ENCODE measurements around the gene MITF.
"Not testable (repeated sequence)": the region's sequence is repeated elsewhere in the genome, so short reads cannot be mapped to it uniquely, and the experiment has no call there.

MITF gene

DNA sequence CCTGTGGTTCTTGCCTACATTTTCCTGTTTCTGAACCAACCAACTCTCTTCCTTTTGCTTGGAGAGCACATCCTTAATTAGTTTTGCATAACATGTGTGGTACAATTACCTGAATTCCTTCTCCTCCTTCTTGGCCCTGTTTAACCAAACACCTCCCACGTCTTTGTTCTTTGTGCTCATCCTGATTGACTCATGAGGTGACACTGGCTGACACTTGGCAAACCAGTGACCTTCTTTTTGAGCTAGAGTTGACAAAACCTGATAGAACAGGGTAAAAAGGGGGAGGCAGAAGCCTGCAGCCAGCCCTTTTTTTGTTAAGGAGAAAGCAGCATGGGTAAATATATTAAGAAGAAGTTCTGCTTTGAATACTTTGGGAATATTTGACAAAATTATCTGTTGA lies 161.1 kb downstream of the MITF start:
- no peak for DNase-seq (ENCODE audit: low spot score)
- no peak for TF ChIP-seq CTCF (IDR thresholded peaks at IDR 0.05; ENCODE audit: extremely low read depth, missing control alignments)

DNA sequence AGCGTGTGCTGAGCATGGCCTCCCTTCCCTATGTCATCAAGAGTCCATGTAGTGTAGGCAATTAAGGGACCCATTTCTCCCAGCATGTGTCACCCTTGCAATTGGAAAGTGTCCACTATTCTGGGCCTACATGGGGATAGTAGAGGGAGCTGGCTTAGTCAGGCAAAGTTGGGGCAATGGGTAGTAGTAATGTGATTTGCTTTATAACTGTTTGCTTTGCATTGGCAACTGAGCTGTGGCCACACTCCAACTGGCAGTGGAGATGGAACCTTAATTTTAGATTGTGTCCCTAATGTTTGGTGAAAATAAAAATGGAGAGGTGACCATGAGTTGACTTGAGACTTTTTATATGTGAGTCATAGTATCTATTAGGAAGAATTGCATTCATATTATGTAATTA lies 162.5 kb downstream of the MITF start:
- no peak for TF ChIP-seq CTCF (IDR thresholded peaks at IDR 0.05; ENCODE audit: extremely low read depth, missing control alignments)
- DNase-seq (ENCODE audit: low spot score), result no peak

- no peak for TF ChIP-seq CTCF (IDR thresholded peaks at IDR 0.05; ENCODE audit: extremely low read depth, missing control alignments)
- no peak for DNase-seq (ENCODE audit: low spot score)
Measured at GRCh38 chr3:69902386-69902785, 163.1 kb downstream of the MITF start.

- no peak for TF ChIP-seq CTCF (IDR thresholded peaks at IDR 0.05; ENCODE audit: extremely low read depth, missing control alignments)
- no peak for DNase-seq (ENCODE audit: low spot score)
Measured at GRCh38 chr3:69906351-69906966, 167.2 kb downstream of the MITF start.

DNA sequence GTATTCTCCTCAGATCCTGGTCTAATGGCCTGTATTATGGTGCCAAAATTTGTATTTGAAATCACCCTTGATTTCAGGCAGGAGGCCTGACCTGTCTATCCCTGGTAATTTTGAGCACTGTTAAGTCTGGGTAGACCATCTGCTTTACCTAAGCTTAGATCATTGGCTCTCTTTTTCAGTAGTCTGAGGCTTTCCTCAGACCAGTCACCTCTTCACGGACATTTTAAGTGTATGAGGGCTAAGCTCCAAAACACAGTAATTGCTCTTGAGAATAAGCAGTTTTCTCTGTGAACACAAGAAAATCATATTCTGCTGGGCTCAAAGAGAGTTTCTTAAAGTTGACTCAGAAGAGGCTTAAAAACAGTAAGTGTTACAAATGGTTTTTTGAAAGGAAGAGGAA lies 168.3 kb downstream of the MITF start:
- TF ChIP-seq CTCF (IDR thresholded peaks at IDR 0.05; ENCODE audit: extremely low read depth, missing control alignments), result no peak
- no peak for DNase-seq (ENCODE audit: low spot score)

DNA sequence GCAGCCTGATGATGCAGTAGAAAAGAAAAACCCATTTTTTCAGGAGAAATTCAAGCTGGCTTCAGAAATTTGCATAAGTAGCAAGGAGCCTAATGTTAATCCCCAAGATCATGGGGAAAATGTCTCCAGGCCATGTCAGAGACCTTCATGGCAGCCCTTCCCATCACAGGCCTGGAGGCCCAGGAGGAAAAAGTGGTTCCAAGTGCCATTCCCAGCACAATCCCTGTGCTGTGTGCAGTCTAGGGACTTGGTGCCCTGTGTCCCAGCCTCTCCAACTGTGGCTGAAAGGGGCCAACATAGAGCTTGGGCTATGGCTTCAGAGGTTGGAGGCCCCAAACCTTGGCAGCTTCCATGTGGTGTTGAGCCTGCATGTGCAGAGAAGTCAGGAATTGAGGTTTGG lies 170.6 kb downstream of the MITF start:
- not testable (repeated sequence) for DNase-seq (ENCODE audit: low spot score)

GRCh38 chr3:69913422-69913821 lies 174.2 kb downstream of the MITF start:
- no peak for TF ChIP-seq CTCF (IDR thresholded peaks at IDR 0.05; ENCODE audit: extremely low read depth, missing control alignments)
- DNase-seq (ENCODE audit: low spot score), result no peak

DNA sequence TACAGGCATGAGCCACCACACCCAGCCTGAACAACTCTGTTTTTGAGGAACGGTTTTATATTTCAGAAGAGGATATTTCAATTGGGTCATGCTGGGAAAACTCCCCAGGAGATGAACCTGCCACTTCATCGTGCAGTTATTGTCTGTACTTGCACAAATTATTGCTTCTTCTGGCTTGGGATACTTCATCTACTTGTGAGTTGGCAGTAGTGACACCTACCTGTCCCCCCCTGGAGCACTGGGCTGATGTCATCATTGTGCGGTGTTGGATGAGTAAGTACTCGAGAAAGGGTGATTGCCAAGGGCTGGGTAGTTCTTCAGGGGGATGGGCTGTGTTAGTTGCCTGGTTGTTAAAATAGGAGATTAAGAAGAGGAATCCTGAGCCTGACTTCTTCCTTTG lies 175.1 kb downstream of the MITF start:
- no peak for DNase-seq (ENCODE audit: low spot score)
- no peak for TF ChIP-seq CTCF (IDR thresholded peaks at IDR 0.05; ENCODE audit: extremely low read depth, missing control alignments)

Measured in GM20000 (cell line).